MM.1S (cell line): ENCODE results near the gene TP73.

Source experiments
- DNase-seq: peaks from one replicate; pipeline ENCODE4 v3.0.0-alpha.2; 2015
- H2AFZ ChIP-seq: fragments of 300-600 bp; sonication (generic); 2 replicates; pipeline ENCODE4 v1.6.0; 2016; ENCODE audit warnings: antibody characterized with exemption, low read length
- H3F3A ChIP-seq: fragments of 300-600 bp; sonication (generic); 2 replicates; pipeline ENCODE4 v1.6.1; 2016; ENCODE audit warnings: mild to moderate bottlenecking, antibody characterized with exemption, low read length, moderate library complexity, mixed read lengths; ENCODE audit not compliant: insufficient read depth
- H3K27ac ChIP-seq: fragments of 300-600 bp; sonication (generic); 2 replicates; pipeline ENCODE4 v1.5.1; 2016; ENCODE audit warnings: mild to moderate bottlenecking, low read length
- H3K27me3 ChIP-seq: fragments of 300-600 bp; sonication (generic); replicated peaks from 2 replicates; pipeline ENCODE4 v1.6.0; 2016; ENCODE audit warnings: low read length; ENCODE audit not compliant: insufficient read depth
- H3K36me3 ChIP-seq: fragments of 300-600 bp; sonication (generic); replicated peaks from 2 replicates; pipeline ENCODE4 v1.6.1; 2016; ENCODE audit warnings: mild to moderate bottlenecking, low read length, mixed read lengths; ENCODE audit not compliant: insufficient read depth
- H3K4me1 ChIP-seq: fragments of 300-600 bp; sonication (generic); 2 replicates; pipeline ENCODE4 v1.6.1; 2016; ENCODE audit warnings: low read length, mixed read lengths
- H3K4me2 ChIP-seq: fragments of 300-600 bp; sonication (generic); 2 replicates; pipeline ENCODE4 v1.6.0; 2016; ENCODE audit warnings: low read depth, low read length
- H3K4me3 ChIP-seq: fragments of 300-600 bp; sonication (generic); 2 replicates; pipeline ENCODE4 v1.5.1; 2016; ENCODE audit warnings: low read length, mixed read lengths
- H3K79me2 ChIP-seq: fragments of 300-600 bp; sonication (generic); 2 replicates; pipeline ENCODE4 v1.6.1; 2016; ENCODE audit warnings: mixed run types, low read length, mixed read lengths
- H3K9ac ChIP-seq: fragments of 300-600 bp; sonication (generic); 2 replicates; pipeline ENCODE4 v1.6.1; 2016; ENCODE audit warnings: low read length, mixed read lengths
- H3K9me2 ChIP-seq: fragments of 300-600 bp; sonication (generic); replicated peaks from 2 replicates; pipeline ENCODE4 v1.6.1; 2016; ENCODE audit warnings: mild to moderate bottlenecking, low read length, mixed read lengths; ENCODE audit not compliant: insufficient read depth
- H3K9me3 ChIP-seq: fragments of 300-600 bp; sonication (generic); replicated peaks from 2 replicates; pipeline ENCODE4 v1.6.1; 2016; ENCODE audit warnings: mild to moderate bottlenecking, low read length, mixed read lengths; ENCODE audit not compliant: insufficient read depth
- H4K20me1 ChIP-seq: fragments of 300-600 bp; sonication (generic); 2 replicates; pipeline ENCODE4 v1.6.1; 2016; ENCODE audit warnings: mild to moderate bottlenecking, low read length, moderate library complexity, mixed read lengths; ENCODE audit not compliant: insufficient read depth
- CTCF ChIP-seq: fragments of 300-600 bp; sonication (generic); IDR thresholded peaks from 2 replicates; pipeline ENCODE4 v1.5.1; 2016; ENCODE audit warnings: antibody characterized with exemption, low read length, mixed read lengths
- EZH2 ChIP-seq: fragments of 300-600 bp; sonication (generic); optimal IDR thresholded peaks from 2 replicates; pipeline ENCODE3; 2017; ENCODE audit warnings: low read depth, mild to moderate bottlenecking, antibody characterized with exemption, low read length, mixed read lengths
- EZH2phosphoT487 ChIP-seq: fragments of 300-600 bp; sonication (generic); IDR thresholded peaks from 2 replicates; pipeline ENCODE4 v1.6.1; 2018; ENCODE audit warnings: antibody characterized with exemption, low read length

The TP73 gene

DNA sequence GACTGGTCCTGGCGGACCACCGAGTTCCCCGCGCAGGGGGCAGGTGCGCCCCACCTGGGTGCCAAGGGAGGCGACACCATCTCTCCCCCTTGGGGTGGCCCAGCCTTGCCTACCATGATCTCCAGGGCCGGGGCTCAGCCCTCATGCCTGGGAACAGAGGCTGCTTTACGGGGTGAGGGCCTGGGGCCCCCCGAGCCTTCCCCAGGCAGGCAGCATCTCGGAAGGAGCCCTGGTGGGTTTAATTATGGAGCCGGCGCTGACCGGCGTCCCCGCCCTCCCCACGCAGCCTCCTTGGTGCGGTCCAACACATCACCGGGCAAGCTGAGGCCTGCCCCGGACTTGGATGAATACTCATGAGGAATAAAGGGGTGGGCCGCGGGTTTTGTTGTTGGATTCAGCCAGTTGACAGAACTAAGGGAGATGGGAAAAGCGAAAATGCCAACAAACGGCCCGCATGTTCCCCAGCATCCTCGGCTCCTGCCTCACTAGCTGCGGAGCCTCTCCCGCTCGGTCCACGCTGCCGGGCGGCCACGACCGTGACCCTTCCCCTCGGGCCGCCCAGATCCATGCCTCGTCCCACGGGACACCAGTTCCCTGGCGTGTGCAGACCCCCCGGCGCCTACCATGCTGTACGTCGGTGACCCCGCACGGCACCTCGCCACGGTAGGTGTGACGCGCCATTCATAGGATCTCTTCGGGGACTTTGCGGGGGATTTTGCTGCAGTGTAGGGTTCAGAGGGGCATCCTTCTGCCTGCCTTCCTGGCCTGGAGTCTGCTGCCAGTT lies 38.2 kb downstream of the TP73 start:
- H3K9me3 ChIP-seq = no peaks in the 10 kb centered on the region
- H2AFZ ChIP-seq = no peak overlapping the region
- H3K9me2 ChIP-seq = no peaks in the 10 kb centered on the region
- H3K4me2 ChIP-seq = no peak overlapping the region
- DNase-seq = no peak
- no peaks in the 10 kb centered on the region for H3K79me2 ChIP-seq
- H4K20me1 ChIP-seq = no peaks in the 10 kb centered on the region
- H3K4me3 ChIP-seq = no peak overlapping the region
- H3K4me1 ChIP-seq = no peaks in the 10 kb centered on the region
- no peak overlapping the region for H3K27ac ChIP-seq
- TF ChIP-seq EZH2phosphoT487 = no peak
- no peak for TF ChIP-seq EZH2
- TF ChIP-seq CTCF = no peak
- no peaks in the 10 kb centered on the region for H3K27me3 ChIP-seq
- no peaks in the 10 kb centered on the region for H3F3A ChIP-seq
- no peak overlapping the region for H3K9ac ChIP-seq
- no peaks in the 10 kb centered on the region for H3K36me3 ChIP-seq

- no peaks in the 10 kb centered on the region for H3K36me3 ChIP-seq
- no peaks in the 10 kb centered on the region for H3K4me1 ChIP-seq
- H3K9me3 ChIP-seq = no peaks in the 10 kb centered on the region
- no peak overlapping the region for H3K4me3 ChIP-seq
- H3K9ac ChIP-seq = no peak overlapping the region
- DNase-seq = no peak
- no peak overlapping the region for H3K4me2 ChIP-seq
- no peaks in the 10 kb centered on the region for H3K9me2 ChIP-seq
- no peaks in the 10 kb centered on the region for H3K79me2 ChIP-seq
- H3F3A ChIP-seq = no peaks in the 10 kb centered on the region
- no peaks in the 10 kb centered on the region for H4K20me1 ChIP-seq
- no peak overlapping the region for H3K27ac ChIP-seq
- H3K27me3 ChIP-seq = no peaks in the 10 kb centered on the region
- no peak for TF ChIP-seq EZH2
- no peak for TF ChIP-seq CTCF
- no peak overlapping the region for H2AFZ ChIP-seq
Measured at GRCh38 chr1:3691421-3692204, 39.3 kb downstream of the TP73 start.

- H3F3A ChIP-seq = no peaks in the 10 kb centered on the region
- no peaks in the 10 kb centered on the region for H3K9me2 ChIP-seq
- H3K79me2 ChIP-seq = no peaks in the 10 kb centered on the region
- H3K4me1 ChIP-seq = no peaks in the 10 kb centered on the region
- no peak for DNase-seq
- no peaks in the 10 kb centered on the region for H4K20me1 ChIP-seq
- H3K36me3 ChIP-seq = no peaks in the 10 kb centered on the region
- no peaks in the 10 kb centered on the region for H3K9me3 ChIP-seq
- TF ChIP-seq CTCF (no peak), EZH2 (no peak), EZH2phosphoT487 (no peak)
- no peaks in the 10 kb centered on the region for H3K27me3 ChIP-seq
- H3K27ac ChIP-seq = no peak overlapping the region
- H2AFZ ChIP-seq = no peak overlapping the region
- no peak overlapping the region for H3K4me2 ChIP-seq
- H3K9ac ChIP-seq = no peak overlapping the region
- H3K4me3 ChIP-seq = no peak overlapping the region
Measured at GRCh38 chr1:3692598-3692997, 40.3 kb downstream of the TP73 start.
